C4-2B (cell line): ENCODE measurements around the gene SH3RF2.

Experiments
- CTCF ChIP-seq: fragments of 450-650 bp; conservative IDR thresholded peaks from 2 replicates; pipeline ENCODE4 v1.5.1; 2017; ENCODE audit warnings: mild to moderate bottlenecking
- ZFX ChIP-seq: fragments of 450-650 bp; IDR thresholded peaks from 2 replicates; pipeline ENCODE4 v1.6.1; 2017

- TF ChIP-seq CTCF (no peak), ZFX (no peak)
Observed at GRCh38 chr5:146032911-146033310, 96.5 kb downstream of the SH3RF2 start.
